ENCODE measurements around the gene HPS1.

GRCh38 chr10:98474628-98475027, 27.9 kb upstream of the HPS1 start:
- TF ChIP-seq CTCF (conservative IDR thresholded peaks at IDR 0.05) (no peak), ZFX (IDR thresholded peaks at IDR 0.05) (no peak)

Data from C4-2B (cell line).